ENCODE data around the gene EHD2. TPM values are rescaled to one million over a fixed set of nuclear protein-coding genes. Genes with fewer than 3 reads are reported as not detected.

The EHD2 gene
- total RNA-seq, 1 donor from 2014 or later, result 159 TPM

- no peak overlapping the region for H3K27ac ChIP-seq (ENCODE audit: low read depth, low read length)
- H3K27me3 ChIP-seq (ENCODE audit: insufficient read depth, low read length), result no peaks in the 10 kb centered on the region
- H3K4me3 Mint-ChIP-seq (ENCODE audit: unreplicated experiment), result no peak overlapping the region
- no peaks in the 10 kb centered on the region for H3K9me3 ChIP-seq (ENCODE audit: insufficient read depth, low read depth, low read length)
- no peaks in the 10 kb centered on the region for H3K4me1 ChIP-seq (ENCODE audit: insufficient read depth, low read length)
- no peak overlapping the region for H3K4me2 ChIP-seq (ENCODE audit: low read length)
- DNase-seq (ENCODE audit: low read depth) (no peak), FAIRE-seq (no peak)
- no peak overlapping the region for H2AFZ ChIP-seq (ENCODE audit: low read depth, low read length)
- H3K79me2 ChIP-seq (ENCODE audit: insufficient read depth, low read length), result peaks cover 5% of the 10 kb centered on the region
- no peak overlapping the region for H3K4me3 ChIP-seq (ENCODE audit: insufficient read depth, low read depth, low read length)
- H3K27me3 Mint-ChIP-seq (ENCODE audit: low read depth, unreplicated experiment), result no peaks in the 10 kb centered on the region
- peaks cover 44% of the 10 kb centered on the region for H4K20me1 ChIP-seq (ENCODE audit: insufficient read depth, low read length)
- TF ChIP-seq CTCF (IDR thresholded peaks at IDR 0.05; ENCODE audit: insufficient read depth, low read depth, low read length), result no peak
- TF ChIP-seq EZH2 (IDR thresholded peaks at IDR 0.05; ENCODE audit: insufficient read depth, low read length), result no peak
- H3K9me3 Mint-ChIP-seq (ENCODE audit: unreplicated experiment), result peaks cover 2% of the 10 kb centered on the region
- peaks cover 25% of the 10 kb centered on the region for H3K36me3 Mint-ChIP-seq (ENCODE audit: low read depth, unreplicated experiment)
- no peak overlapping the region for H3K9ac ChIP-seq (ENCODE audit: low read length)
- no peaks in the 10 kb centered on the region for H3K4me1 Mint-ChIP-seq (ENCODE audit: low read depth, unreplicated experiment)
- H3K27ac Mint-ChIP-seq (ENCODE audit: unreplicated experiment), result no peak overlapping the region
- peaks cover 17% of the 10 kb centered on the region for H3K36me3 ChIP-seq (ENCODE audit: insufficient read depth, low read length)
These were observed 42.8 kb downstream of the EHD2 start for GRCh38 chr19:47755762-47756626.

GRCh38 chr19:47756627-47756929 lies 43.4 kb downstream of the EHD2 start:
- peaks cover 25% of the 10 kb centered on the region for H3K36me3 Mint-ChIP-seq (ENCODE audit: low read depth, unreplicated experiment)
- no peak overlapping the region for H3K4me3 Mint-ChIP-seq (ENCODE audit: unreplicated experiment)

More at GRCh38 chr19:47756627-47756929, 43.4 kb downstream of the EHD2 start:
- no peak overlapping the region for H3K4me2 ChIP-seq (ENCODE audit: low read length)
- no peaks in the 10 kb centered on the region for H3K4me1 ChIP-seq (ENCODE audit: insufficient read depth, low read length)
- H3K36me3 ChIP-seq (ENCODE audit: insufficient read depth, low read length), result peaks cover 13% of the 10 kb centered on the region
- peaks cover under 1% of the 10 kb centered on the region for H3K79me2 ChIP-seq (ENCODE audit: insufficient read depth, low read length)
- H3K9ac ChIP-seq (ENCODE audit: low read length), result no peak overlapping the region
- H3K27ac ChIP-seq (ENCODE audit: low read depth, low read length), result no peak overlapping the region
- H3K4me3 ChIP-seq (ENCODE audit: insufficient read depth, low read depth, low read length), result no peak overlapping the region
- no peaks in the 10 kb centered on the region for H3K27me3 ChIP-seq (ENCODE audit: insufficient read depth, low read length)
- Mint-ChIP-seq H3K27ac (ENCODE audit: unreplicated experiment) (no peak overlapping the region), H3K4me1 (ENCODE audit: low read depth, unreplicated experiment) (no peaks in the 10 kb centered on the region), H3K27me3 (ENCODE audit: low read depth, unreplicated experiment) (no peaks in the 10 kb centered on the region), H3K9me3 (ENCODE audit: unreplicated experiment) (peaks cover 2% of the 10 kb centered on the region)
- TF ChIP-seq CTCF (IDR thresholded peaks at IDR 0.05; ENCODE audit: insufficient read depth, low read depth, low read length) (no peak), EZH2 (IDR thresholded peaks at IDR 0.05; ENCODE audit: insufficient read depth, low read length) (no peak)
- DNase-seq (ENCODE audit: low read depth) (no peak), FAIRE-seq (no peak)
- no peak overlapping the region for H2AFZ ChIP-seq (ENCODE audit: low read depth, low read length)
- H4K20me1 ChIP-seq (ENCODE audit: insufficient read depth, low read length), result peaks cover 38% of the 10 kb centered on the region
- no peaks in the 10 kb centered on the region for H3K9me3 ChIP-seq (ENCODE audit: insufficient read depth, low read depth, low read length)

Measured in astrocyte (in vitro differentiated cells and primary cell).